ENCODE results near the gene PLEKHM3.

Gene PLEKHM3

GRCh38 chr2:207819839-207820784, 205.2 kb downstream of the PLEKHM3 start:
- no peaks in the 10 kb centered on the region for H3K36me3 ChIP-seq (replicated peaks; ENCODE audit: low read depth, low read length)
- H4K20me1 ChIP-seq (ENCODE audit: insufficient read depth, low read length): no peaks in the 10 kb centered on the region
- H3K9ac ChIP-seq (ENCODE audit: low read length): no peak overlapping the region
- TF ChIP-seq, protein P1, sequence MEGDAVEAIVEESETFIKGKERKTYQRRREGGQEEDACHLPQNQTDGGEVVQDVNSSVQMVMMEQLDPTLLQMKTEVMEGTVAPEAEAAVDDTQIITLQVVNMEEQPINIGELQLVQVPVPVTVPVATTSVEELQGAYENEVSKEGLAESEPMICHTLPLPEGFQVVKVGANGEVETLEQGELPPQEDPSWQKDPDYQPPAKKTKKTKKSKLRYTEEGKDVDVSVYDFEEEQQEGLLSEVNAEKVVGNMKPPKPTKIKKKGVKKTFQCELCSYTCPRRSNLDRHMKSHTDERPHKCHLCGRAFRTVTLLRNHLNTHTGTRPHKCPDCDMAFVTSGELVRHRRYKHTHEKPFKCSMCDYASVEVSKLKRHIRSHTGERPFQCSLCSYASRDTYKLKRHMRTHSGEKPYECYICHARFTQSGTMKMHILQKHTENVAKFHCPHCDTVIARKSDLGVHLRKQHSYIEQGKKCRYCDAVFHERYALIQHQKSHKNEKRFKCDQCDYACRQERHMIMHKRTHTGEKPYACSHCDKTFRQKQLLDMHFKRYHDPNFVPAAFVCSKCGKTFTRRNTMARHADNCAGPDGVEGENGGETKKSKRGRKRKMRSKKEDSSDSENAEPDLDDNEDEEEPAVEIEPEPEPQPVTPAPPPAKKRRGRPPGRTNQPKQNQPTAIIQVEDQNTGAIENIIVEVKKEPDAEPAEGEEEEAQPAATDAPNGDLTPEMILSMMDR (IDR thresholded peaks at IDR 0.05; ENCODE audit: low read depth, low read length): no peak
- no peak for TF ChIP-seq EZH2phosphoT487 (IDR thresholded peaks at IDR 0.05; ENCODE audit: low read depth)
- no peaks in the 10 kb centered on the region for H3K27me3 ChIP-seq (ENCODE audit: low read depth, low read length)
- no peaks in the 10 kb centered on the region for H3K9me3 ChIP-seq (ENCODE audit: insufficient read depth, low read length)
- no peak overlapping the region for H3K27ac ChIP-seq (ENCODE audit: low read length)
- H3K4me2 ChIP-seq (ENCODE audit: low read length): no peak overlapping the region
- no peak overlapping the region for H2AFZ ChIP-seq (ENCODE audit: low read depth, low read length)
- no peak overlapping the region for H3K4me3 ChIP-seq (ENCODE audit: low read length)
- no peaks in the 10 kb centered on the region for H3K79me2 ChIP-seq (ENCODE audit: low read length)
- no peaks in the 10 kb centered on the region for H3K4me1 ChIP-seq (ENCODE audit: low read length)

DNA sequence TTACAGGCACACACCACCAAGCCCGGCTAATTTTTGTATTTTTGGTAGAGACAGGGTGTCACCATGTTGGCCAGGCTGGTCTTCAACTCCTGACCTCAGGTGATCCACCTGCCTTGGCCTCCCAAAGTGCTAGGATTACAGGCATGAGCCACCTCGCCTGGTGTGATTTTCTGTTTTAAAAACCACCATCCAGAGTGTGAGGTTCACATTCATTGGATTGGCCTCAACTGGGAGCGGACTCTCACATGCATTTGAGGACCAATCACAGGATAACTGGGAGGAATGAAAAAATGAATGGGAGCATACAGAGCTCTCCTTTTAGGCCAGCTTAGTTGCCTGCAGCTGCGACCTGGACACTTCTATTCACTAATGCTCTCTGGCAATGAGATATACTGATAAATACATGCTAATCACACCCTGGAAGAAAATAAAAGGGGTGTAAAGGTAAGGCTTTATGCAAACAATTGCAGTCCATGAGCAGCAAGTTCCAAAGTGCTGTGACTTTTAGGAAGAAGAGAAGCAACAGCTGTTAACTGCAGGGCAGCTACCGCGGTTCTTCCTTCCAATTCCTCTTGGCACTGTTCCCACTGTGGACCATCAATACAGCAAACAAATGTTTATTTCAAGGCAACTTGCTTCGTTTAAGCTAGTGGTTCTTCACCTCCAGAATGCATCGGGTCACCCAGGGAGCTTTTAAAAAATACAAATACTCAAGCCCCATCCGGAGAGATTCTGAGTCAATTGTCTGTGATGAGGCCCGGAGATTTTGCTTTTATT, 206.1 kb downstream of the PLEKHM3 start:
- Histone ChIP-seq H2AFZ (ENCODE audit: low read depth, low read length) (no peak overlapping the region), H3K36me3 (replicated peaks; ENCODE audit: low read depth, low read length) (no peaks in the 10 kb centered on the region), H3K9me3 (ENCODE audit: insufficient read depth, low read length) (no peaks in the 10 kb centered on the region), H3K9ac (ENCODE audit: low read length) (no peak overlapping the region), H3K4me1 (ENCODE audit: low read length) (no peaks in the 10 kb centered on the region), H3K27ac (ENCODE audit: low read length) (no peak overlapping the region), H4K20me1 (ENCODE audit: insufficient read depth, low read length) (no peaks in the 10 kb centered on the region), H3K4me2 (ENCODE audit: low read length) (no peak overlapping the region), H3K4me3 (ENCODE audit: low read length) (no peak overlapping the region), H3K27me3 (ENCODE audit: low read depth, low read length) (no peaks in the 10 kb centered on the region), H3K79me2 (ENCODE audit: low read length) (no peaks in the 10 kb centered on the region)
- TF ChIP-seq EZH2phosphoT487 (IDR thresholded peaks at IDR 0.05; ENCODE audit: low read depth): no peak
- TF ChIP-seq, protein P1 (IDR thresholded peaks at IDR 0.05; ENCODE audit: low read depth, low read length): no peak

DNA sequence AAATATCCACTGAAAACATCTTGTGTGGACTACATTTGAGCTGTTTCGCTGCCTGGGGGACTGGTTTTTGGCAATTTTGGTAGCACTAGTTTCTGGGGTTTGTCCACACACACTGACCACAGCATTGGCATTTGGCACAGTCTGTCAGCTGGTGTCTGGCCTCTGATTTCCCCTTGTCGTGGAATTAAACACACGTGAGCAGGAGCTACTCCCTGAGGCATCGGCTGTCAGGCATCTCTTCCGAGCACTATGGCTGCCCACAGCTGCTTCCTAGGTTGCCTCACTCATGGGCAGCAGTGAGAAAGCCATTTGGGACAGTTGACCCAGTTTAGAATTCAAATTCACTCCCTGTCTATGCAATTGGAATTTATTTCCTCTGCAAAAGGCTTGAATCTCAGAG, 208.8 kb downstream of the PLEKHM3 start:
- no peak overlapping the region for H3K9ac ChIP-seq (ENCODE audit: low read length)
- H3K4me3 ChIP-seq (ENCODE audit: low read length): no peak overlapping the region
- H2AFZ ChIP-seq (ENCODE audit: low read depth, low read length): no peak overlapping the region
- no peaks in the 10 kb centered on the region for H3K36me3 ChIP-seq (replicated peaks; ENCODE audit: low read depth, low read length)
- H4K20me1 ChIP-seq (ENCODE audit: insufficient read depth, low read length): no peaks in the 10 kb centered on the region
- H3K9me3 ChIP-seq (ENCODE audit: insufficient read depth, low read length): no peaks in the 10 kb centered on the region
- H3K79me2 ChIP-seq (ENCODE audit: low read length): no peaks in the 10 kb centered on the region
- H3K4me1 ChIP-seq (ENCODE audit: low read length): peaks cover 17% of the 10 kb centered on the region
- no peak overlapping the region for H3K4me2 ChIP-seq (ENCODE audit: low read length)
- TF ChIP-seq EZH2phosphoT487 (IDR thresholded peaks at IDR 0.05; ENCODE audit: low read depth): no peak
- TF ChIP-seq, protein P1 (IDR thresholded peaks at IDR 0.05; ENCODE audit: low read depth, low read length): no peak
- H3K27ac ChIP-seq (ENCODE audit: low read length): no peak overlapping the region
- no peaks in the 10 kb centered on the region for H3K27me3 ChIP-seq (ENCODE audit: low read depth, low read length)

DNA sequence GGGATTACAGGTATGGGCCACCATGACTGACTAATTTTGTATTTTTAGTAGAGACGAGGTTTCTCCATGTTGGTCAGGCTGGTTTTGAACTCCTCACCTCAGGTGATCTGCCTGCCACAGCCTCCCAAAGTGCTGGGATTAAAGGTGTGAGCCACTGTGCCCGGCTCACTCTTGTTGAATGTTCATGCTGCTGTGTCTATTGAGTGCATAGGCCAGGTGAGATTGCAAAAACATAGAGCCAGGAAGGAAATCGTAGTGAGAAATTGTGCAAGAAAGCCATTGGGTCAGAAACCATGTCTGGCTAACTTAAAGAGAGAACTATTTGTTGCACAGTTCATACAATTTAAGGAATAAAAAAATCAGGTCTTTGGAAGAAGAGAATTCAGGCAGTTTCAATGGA, 210.1 kb downstream of the PLEKHM3 start:
- Histone ChIP-seq H3K27ac (ENCODE audit: low read length) (no peak overlapping the region), H3K9ac (ENCODE audit: low read length) (no peak overlapping the region)

More for the DNA sequence above, 210.1 kb downstream of the PLEKHM3 start:
- no peak overlapping the region for H3K4me3 ChIP-seq (ENCODE audit: low read length)
- TF ChIP-seq EZH2phosphoT487 (IDR thresholded peaks at IDR 0.05; ENCODE audit: low read depth): no peak
- TF ChIP-seq, protein P1 (IDR thresholded peaks at IDR 0.05; ENCODE audit: low read depth, low read length): no peak
- H4K20me1 ChIP-seq (ENCODE audit: insufficient read depth, low read length): no peaks in the 10 kb centered on the region
- H2AFZ ChIP-seq (ENCODE audit: low read depth, low read length): no peak overlapping the region
- H3K4me1 ChIP-seq (ENCODE audit: low read length): peaks cover 30% of the 10 kb centered on the region
- H3K36me3 ChIP-seq (replicated peaks; ENCODE audit: low read depth, low read length): no peaks in the 10 kb centered on the region
- no peaks in the 10 kb centered on the region for H3K27me3 ChIP-seq (ENCODE audit: low read depth, low read length)
- H3K9me3 ChIP-seq (ENCODE audit: insufficient read depth, low read length): no peaks in the 10 kb centered on the region
- H3K79me2 ChIP-seq (ENCODE audit: low read length): no peaks in the 10 kb centered on the region
- H3K4me2 ChIP-seq (ENCODE audit: low read length): no peak overlapping the region

All from OCI-LY3 (cell line).